Fibroblast of peridontal ligament (primary cell): ENCODE measurements around the gene LTA.
"Not testable (repeated sequence)": the region's sequence is repeated elsewhere in the genome, so short reads cannot be mapped to it uniquely, and the experiment has no call there.

Experiments used
- DNase-seq: peaks from one replicate; pipeline ENCODE4 v3.0.0-alpha.2; 2010; ENCODE audit errors: extremely low read depth

Gene LTA

GRCh38 chr6:31541658-31542521 is 30.2 kb upstream of the LTA start, which contains the start of gene DDX39B:
TSS of gene DDX39B (minus strand) at chr6:31542003. CDS start at chr6:31540532, 1,471 bp downstream.
- DNase-seq: peak; percentile 98

- DNase-seq: no peak
These were observed 28.4 kb upstream of the LTA start for GRCh38 chr6:31543639-31544038.

GRCh38 chr6:31544676-31545075 is 27.4 kb upstream of the LTA start:
- no peak for DNase-seq

- DNase-seq: no peak
These were observed 26.8 kb upstream of the LTA start for GRCh38 chr6:31545291-31545690.

- peak; percentile 93 for DNase-seq
These were observed 25.6 kb upstream of the LTA start, which contains the start of gene ATP6V1G2 for GRCh38 chr6:31546339-31546957. TSS of gene ATP6V1G2 (minus strand) at chr6:31546608. CDS start at chr6:31546559, 49 bp downstream.

GRCh38 chr6:31546958-31547726 is 24.9 kb upstream of the LTA start, which contains the start of gene NFKBIL1:
TSS of gene NFKBIL1 (plus strand) at chr6:31547608. CDS start at chr6:31547695, 87 bp downstream.
- peak; percentile 99 for DNase-seq

GRCh38 chr6:31547727-31548543 is 24.2 kb upstream of the LTA start:
- no peak for DNase-seq

- DNase-seq: no peak
These were observed 23.6 kb upstream of the LTA start for GRCh38 chr6:31548544-31548873.

GRCh38 chr6:31551371-31551770 is 20.7 kb upstream of the LTA start:
- not testable (repeated sequence) for DNase-seq

- DNase-seq: no peak
These were observed 15.8 kb upstream of the LTA start for GRCh38 chr6:31556307-31556706.

- no peak for DNase-seq
These were observed 14.4 kb upstream of the LTA start for GRCh38 chr6:31557443-31558317.

- no peak for DNase-seq
These were observed 13.8 kb upstream of the LTA start for GRCh38 chr6:31558318-31558625.

- DNase-seq: peak; percentile 18
These were observed 13.2 kb upstream of the LTA start for GRCh38 chr6:31558631-31559500.

- no peak for DNase-seq
These were observed 12.5 kb upstream of the LTA start for GRCh38 chr6:31559606-31559957.

GRCh38 chr6:31559958-31560696 is 12.0 kb upstream of the LTA start:
- DNase-seq: peak; percentile 11

- DNase-seq: no peak
These were observed 11.4 kb upstream of the LTA start for GRCh38 chr6:31560697-31561058.

GRCh38 chr6:31567531-31568370 is 4.3 kb upstream of the LTA start:
- no peak for DNase-seq

- no peak for DNase-seq
These were observed 3.5 kb upstream of the LTA start for GRCh38 chr6:31568537-31568961.
